Neural progenitor cell (in vitro differentiated cells): Measurements from ENCODE around the gene LDLRAD4.

Source experiments
- EZH2 ChIP-seq: fragments of 200-600 bp; sonication (generic); IDR thresholded peaks from 2 replicates; pipeline ENCODE4 v1.6.1; 2017; ENCODE audit warnings: antibody characterized with exemption, mild to moderate bottlenecking, moderate library complexity
- TF ChIP-seq, protein P1 (sequence below): fragments of 200-600 bp; sonication (generic); IDR thresholded peaks from 2 replicates; pipeline ENCODE4 v1.5.1; 2017; ENCODE audit warnings: antibody characterized with exemption, mild to moderate bottlenecking

DNA sequence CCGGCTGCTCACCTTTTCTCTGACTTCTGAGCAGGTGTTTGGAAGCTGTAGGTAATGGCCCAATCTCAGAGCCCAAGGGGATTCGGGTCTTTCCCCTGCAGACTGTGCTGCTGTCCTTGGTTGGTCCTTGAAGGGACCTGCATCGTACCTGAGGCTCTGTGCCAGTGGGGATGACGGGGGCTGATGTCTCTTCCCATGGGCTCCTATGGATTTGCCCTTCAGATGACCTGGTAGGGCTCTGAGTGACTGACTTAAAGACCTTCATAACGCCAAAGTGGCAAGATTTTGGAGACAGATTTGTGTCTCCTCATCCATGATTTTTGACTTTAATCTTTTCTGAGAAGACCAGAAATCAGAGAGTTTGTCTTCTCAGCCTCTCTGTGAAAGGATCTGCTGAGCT is 341.7 kb downstream of the LDLRAD4 start:
- TF ChIP-seq, protein P1, sequence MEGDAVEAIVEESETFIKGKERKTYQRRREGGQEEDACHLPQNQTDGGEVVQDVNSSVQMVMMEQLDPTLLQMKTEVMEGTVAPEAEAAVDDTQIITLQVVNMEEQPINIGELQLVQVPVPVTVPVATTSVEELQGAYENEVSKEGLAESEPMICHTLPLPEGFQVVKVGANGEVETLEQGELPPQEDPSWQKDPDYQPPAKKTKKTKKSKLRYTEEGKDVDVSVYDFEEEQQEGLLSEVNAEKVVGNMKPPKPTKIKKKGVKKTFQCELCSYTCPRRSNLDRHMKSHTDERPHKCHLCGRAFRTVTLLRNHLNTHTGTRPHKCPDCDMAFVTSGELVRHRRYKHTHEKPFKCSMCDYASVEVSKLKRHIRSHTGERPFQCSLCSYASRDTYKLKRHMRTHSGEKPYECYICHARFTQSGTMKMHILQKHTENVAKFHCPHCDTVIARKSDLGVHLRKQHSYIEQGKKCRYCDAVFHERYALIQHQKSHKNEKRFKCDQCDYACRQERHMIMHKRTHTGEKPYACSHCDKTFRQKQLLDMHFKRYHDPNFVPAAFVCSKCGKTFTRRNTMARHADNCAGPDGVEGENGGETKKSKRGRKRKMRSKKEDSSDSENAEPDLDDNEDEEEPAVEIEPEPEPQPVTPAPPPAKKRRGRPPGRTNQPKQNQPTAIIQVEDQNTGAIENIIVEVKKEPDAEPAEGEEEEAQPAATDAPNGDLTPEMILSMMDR: no peak
- no peak for TF ChIP-seq EZH2
